HG02943 (cell line): Measurements from ENCODE around the gene ZNF362.
A peak's percentile ranks its signal among the peaks of the same experiment; 100 is the strongest.
"Not testable (repeated sequence)": the region's sequence is repeated elsewhere in the genome, so short reads cannot be mapped to it uniquely, and the experiment has no call there.

ENCODE experiments used
- ATAC-seq: cut with Tn5 transposase; IDR thresholded peaks from one replicate; pipeline ENCODE4 v1.9.1; 2021; ENCODE audit warnings: mild to moderate bottlenecking, low read depth, moderate library complexity; ENCODE audit not compliant: unreplicated experiment

The ZNF362 gene

DNA sequence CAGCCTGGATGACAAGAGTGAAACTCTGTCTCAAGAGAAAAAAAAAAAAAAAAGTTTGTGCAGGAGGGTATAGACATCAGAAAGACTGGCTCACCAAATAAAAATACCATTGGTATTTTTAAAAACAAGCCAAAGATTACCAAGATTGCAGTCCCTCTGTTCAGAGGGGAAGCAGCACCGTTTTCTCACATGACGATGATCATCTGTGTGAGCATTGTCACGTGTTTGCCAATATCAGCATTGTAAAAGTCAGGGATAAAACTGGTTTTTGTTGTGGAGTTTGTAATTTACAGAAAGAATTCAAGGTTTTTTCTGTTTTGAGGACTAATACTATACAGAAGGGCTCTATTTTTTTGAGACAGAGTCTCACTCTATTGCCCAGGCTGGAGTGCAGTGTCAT lies 26.5 kb downstream of the ZNF362 start:
- no peak for ATAC-seq

DNA sequence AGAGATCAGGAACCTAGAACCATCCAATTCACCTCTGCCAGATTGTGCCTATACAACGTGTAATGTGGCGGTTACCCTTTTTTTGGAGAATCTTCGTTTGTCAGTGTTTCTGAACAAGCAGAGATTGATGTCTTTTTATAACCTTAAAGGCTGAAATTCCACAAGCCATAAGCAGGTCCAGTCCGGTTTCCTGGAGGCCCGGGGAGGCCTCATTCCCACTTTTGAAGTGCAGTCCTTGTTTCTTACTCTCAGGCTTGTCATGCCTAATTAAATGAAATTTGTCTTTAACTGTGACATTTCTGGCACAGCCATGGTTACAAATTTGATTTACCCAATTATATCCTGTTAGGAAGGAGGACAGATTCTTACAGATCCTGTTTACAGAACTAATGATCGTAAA lies 27.8 kb downstream of the ZNF362 start:
- no peak for ATAC-seq

DNA sequence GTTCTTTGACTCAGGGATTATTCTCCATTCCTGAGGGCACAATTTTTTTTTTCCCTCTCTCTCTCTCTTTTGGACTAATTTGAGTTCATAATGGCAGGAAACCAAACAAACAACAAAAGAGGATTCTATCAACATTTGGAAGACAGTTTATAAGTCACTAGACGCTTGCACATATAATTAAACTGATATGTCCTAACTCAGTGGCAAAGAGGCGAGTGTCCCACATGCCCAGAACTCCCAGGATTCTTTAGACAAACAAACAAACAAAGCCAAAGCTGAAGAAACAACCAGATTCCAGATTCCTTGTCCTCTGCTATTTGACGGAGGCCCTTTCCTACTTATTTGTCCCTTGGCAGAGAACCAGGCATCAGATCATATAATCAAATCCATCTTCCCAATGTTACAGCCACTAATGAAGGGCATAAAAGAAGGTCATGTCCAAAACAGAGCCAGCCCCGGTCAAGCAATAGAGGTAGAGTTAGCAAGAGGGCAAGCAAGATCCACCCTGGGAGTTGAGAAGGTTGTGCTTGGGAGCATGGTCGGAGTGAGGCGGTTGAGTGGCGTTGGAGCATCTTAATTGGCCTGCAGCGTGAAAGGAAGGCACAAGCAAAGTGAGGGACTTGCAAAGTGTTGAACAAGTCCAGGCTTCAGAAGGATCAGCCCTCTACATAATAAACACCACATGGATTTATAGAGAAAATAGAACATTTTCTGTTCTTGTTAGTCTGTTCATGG lies 30.3 kb downstream of the ZNF362 start:
- no peak for ATAC-seq

DNA sequence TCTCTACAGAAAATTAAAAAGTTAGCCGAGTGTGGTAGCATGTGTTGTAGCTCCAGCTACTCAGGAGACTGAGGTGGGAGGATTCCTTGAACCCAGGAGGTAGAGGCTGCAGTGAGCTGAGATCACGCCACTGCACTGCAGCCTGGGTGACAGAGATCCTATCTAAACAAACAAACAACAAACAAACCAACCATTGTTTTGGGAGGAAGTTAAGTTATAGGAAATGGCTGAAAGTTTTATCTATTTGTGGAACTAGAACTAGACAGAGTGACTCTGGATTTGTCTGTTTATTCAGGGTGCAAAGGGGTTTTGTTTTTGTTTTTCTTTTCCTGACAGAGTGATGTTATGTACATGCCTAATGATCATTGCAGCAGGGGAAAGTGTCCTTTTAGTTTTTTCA lies 31.0 kb downstream of the ZNF362 start:
- ATAC-seq: no peak

DNA sequence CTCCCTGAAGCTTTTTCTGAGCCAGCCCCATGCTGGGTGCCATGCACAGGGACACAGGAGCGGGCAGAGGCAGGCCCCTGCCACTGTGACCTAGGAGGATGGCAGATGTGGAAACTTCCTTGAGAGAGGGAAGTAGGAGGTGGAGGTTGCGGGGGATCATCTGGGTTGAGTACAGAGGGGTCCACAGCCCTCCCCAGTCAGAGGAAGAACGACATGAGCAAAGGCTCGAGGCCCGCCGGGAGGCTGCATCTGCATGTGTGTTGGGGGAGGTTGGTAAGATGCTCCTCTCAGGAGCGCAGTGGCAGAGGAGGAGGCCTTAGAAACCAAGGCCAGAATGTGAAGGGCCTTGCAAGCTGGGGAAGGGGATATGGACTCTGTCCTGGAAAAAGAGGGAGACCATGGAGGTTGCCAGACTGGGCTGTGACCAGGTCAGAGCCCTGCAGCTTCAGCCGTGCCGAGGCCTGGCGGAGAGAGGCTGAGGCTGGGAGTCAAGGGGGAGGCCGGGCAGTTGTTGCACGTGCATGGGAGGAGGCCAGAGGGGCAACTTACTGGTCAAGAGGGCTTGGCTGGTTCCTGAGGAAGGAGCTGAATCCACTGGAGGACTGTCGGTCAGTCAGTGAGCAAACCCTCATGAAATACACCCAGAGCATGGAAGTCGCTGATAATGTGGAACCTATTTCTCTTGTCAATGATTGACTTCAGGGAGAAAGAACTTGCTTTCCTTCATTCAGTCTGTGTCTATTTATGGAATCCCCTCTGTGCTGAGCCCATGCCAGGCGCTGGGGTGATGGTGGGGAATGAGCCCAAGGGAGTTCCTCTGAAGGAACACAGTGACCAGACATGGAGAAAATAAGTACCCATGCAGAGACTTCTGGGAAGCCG lies 32.9 kb downstream of the ZNF362 start:
- ATAC-seq: no peak

DNA sequence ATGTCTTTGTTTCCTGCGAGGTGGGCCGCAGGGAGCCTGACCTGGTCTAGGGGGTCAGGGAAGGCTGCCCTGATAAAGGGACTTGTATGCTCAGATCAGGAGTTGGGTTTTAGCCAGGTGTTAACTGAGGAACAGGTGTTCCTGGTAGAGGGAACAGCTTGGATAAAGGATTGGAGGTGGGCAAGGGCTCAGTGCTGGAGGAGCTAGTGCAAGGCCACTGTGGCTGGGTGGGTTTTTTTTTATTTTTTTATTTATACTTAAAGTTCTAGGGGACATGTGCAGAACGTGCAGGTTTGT lies 33.5 kb downstream of the ZNF362 start:
- no peak for ATAC-seq

DNA sequence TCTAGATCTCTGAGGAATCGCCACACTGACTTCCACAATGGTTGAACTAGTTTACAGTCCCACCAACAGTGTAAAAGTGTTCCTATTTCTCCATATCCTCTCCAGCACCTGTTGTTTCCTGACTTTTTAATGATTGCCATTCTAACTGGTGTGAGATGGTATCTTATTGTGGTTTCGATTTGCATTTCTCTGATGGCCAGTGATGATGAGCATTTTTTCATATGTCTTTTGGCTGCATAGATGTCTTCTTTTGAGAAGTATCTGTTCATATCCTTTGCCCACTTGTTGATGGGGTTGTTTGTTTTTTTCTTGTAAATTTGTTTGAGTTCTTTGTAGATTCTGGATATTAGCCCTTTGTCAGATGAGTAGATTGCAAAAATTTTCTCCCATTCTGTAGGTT lies 34.3 kb downstream of the ZNF362 start:
- ATAC-seq: not testable (repeated sequence)

DNA sequence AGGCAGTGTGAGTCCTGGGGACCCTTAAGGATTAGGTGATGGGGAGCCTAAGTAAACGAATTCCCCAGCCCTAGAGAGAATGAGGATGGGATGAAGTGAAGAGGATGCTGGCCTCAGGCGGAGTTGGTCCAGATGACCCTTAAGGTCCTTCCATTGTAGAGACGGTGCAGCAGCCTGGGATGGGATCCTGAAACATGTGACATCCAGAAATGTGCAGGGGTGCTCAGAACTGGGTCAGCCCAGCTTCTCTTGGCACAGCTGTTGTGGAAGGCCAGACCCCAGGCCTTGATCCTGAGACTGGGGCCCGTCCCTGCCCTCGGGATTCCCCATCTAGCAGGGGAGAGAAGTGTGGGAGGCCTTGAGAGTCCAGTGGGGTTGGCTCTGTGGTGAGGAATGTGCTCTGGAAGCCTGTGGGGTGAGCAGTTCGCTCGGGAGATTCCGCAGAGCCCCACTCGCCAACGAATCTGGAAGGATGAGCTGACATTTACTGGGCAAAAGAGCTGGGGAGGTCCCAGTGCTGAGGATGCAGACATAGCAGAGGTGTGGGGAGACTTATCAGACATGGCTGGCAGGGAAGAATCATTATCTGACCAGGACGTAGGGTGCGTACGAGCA lies 36.5 kb downstream of the ZNF362 start:
- no peak for ATAC-seq

DNA sequence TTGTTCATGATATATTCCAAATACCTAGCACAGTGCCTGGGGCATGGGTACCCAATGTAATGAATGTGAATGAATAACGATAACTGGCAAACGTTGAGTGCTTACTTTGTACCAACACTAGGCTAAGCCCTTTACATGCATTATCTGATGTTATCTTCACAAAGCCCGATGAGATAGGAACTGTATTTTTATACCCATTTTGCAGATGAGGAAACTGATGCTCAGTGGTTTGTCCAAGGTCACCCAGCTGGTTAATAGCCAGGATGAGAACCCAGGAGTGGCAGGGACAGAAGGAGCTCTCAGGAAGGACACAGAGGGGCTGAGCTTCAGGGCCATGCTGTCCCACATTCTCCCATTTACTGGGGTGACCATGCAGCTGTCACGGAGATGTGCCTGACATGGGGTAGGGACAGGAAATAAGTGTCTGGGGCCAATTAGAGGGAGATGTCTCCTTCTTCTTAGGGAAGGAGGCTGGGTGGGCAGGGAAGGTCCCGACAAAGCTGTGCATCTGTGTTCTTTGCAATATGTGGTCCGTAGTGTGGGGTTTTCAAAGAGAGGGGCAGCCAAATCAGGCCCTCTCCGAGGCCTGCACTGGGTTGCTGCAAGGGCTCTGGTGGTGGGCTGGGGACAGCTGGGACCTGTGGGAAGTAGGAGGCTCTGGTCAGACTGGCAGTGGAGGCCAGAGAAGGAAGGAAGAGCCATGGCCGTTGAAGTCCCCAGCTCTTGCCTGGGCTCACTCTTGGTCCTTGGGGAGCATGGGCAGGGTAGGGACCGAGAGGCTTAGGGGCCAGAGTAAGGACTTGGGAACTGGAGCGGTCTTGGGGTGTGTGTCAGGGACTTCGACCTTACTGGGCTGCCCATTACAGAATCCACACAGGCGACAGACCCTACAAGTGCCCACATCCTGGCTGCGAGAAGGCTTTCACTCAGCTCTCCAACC lies 38.0 kb downstream of the ZNF362 start:
- ATAC-seq: no peak

DNA sequence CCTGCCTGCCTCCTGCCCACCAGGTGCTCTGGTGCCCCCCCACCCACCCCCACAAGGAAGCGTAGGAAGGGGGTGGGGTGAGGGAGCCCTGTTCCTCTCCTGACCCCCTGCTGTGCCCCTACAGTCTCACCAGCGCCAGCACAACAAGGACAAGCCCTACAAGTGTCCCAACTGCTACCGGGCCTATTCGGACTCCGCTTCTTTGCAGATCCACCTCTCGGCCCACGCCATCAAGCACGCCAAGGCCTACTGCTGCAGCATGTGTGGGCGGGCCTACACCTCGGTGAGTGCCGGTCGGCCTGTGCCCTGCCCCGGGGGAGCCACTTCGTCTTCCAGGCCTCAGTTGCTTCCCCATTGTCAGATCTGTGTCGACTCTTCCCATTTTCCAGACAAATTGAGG lies 38.7 kb downstream of the ZNF362 start:
- no peak for ATAC-seq

DNA sequence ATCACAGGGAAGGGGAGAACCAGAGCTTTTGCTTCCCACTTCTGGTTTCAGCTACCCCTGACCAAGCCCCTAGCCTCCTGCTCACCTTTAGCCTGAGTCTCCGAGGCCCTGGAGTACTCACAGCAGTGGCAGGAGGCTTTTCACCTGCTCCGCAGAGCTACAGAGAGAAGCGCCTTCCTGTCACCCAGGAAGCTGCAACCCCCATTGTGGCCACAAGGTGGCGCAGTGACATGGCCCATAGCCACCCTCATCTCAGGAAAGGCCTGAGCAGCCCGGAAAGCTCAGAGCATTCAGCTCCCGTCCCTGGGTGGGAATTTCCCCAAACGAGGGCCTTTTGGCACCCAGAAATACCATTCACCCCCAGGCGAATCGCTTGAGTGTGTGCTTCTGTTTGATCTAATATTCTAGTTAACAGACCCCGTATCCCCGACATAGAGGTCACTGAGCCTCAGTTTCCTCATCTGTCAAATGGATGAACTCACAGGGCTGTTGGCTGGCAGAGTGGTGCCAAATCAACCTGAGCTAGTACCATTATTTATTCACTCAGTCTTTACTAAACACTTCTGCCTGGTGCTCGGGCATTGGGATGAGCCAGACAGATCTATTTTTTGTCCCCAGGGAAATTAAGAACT lies 39.3 kb downstream of the ZNF362 start:
- peak; percentile 84 for ATAC-seq

DNA sequence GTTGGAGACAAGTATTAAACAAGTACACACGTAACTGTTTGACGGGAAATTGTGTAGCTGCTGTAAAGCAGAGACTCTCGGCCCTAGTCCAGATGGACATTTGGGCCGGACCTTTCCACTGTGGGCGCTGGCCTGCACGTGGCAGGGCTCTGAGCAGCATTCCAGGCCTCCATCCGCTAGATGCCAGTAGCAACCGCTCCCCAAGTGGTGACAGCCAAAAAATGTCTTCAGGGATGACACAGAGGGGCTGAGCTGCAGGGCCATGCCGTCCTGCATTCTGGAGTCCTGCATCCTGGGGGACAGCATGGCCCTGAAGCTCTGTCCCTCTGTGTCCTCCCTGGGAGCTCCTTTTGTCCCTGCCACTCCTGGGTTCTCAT lies 39.8 kb downstream of the ZNF362 start:
- ATAC-seq: no peak

DNA sequence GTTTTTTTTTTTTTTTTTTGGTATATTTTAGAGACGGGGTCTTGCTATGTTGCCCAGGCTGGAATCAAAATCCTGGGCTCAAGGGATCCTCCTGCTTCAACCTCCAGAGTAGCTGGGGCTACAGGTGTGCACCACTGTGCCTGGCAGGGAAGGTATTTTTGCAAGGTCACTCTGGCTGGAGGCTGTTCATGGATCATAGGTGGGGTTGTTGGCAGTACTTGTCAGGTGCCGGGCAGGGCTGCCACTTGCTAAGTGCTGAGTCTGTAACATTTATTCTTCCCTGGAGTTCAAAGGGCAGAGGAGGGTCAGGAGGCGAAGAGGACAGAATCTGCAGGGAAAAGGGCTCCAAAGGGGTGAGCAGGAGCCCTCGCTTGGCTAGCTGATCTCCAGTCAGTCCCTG lies 40.5 kb downstream of the ZNF362 start:
- ATAC-seq: no peak

DNA sequence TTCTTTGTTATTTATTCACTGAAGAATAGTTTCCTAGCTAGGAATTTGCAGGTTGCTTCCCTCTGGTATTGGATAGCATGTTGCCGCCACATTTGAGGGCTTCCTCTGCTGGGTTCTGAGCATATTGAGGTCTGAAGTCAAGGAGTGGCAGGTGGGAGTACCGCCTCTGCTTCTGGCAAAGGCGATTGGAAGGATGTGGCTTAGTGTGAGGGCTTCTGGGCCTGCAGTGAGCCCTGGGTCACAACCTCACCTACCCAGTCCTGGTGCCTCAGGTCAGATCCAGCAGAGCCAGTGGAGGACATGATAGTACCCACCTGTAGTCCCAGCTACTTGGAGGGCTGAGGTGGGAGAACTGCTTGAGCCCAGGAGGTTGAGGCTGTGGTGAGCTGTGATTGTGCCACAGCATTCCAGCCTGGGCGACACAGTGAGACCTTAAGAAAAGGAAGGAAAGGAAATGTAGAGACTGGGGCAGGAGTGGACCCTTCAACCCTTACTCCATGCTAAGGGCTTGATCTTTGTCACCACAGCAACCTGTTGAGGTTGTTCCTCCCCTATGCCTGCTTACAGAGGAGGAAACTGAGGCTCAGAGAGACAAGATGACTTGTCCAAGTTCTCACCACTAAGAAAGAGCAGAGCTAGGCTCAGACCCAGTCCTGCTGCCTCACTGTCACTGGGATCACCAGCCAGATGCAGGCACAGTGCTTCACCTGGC lies 41.8 kb downstream of the ZNF362 start:
- ATAC-seq: no peak

DNA sequence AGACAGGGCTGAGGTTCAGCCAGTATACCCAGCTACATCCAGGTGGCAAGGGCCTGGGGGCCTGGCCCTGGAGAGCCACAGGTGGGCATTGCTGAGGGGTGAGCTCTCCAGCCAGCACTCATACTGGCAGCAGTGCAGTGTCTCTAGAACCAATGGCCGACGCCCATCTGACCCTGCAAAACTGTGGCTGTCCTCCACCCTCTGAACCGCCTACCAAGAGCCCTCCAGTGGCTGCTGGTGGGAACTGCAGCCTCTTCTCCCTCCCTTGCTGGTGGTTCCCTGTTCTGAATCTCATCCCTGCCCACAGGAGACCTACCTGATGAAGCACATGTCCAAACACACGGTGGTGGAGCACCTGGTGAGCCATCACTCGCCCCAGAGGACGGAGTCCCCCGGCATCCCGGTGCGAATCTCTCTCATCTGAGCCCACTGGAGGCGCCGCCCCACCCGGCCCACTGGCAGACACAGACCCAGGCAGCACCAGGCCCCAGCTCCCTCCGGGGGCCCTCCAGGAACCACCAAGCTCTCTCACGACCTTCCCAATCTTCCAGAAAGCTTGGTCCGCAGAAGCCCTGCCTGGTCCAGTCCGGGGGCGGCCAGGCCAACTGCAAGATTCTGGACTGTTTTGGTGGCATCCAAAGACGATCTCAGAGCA lies 42.5 kb downstream of the ZNF362 start:
- no peak for ATAC-seq

DNA sequence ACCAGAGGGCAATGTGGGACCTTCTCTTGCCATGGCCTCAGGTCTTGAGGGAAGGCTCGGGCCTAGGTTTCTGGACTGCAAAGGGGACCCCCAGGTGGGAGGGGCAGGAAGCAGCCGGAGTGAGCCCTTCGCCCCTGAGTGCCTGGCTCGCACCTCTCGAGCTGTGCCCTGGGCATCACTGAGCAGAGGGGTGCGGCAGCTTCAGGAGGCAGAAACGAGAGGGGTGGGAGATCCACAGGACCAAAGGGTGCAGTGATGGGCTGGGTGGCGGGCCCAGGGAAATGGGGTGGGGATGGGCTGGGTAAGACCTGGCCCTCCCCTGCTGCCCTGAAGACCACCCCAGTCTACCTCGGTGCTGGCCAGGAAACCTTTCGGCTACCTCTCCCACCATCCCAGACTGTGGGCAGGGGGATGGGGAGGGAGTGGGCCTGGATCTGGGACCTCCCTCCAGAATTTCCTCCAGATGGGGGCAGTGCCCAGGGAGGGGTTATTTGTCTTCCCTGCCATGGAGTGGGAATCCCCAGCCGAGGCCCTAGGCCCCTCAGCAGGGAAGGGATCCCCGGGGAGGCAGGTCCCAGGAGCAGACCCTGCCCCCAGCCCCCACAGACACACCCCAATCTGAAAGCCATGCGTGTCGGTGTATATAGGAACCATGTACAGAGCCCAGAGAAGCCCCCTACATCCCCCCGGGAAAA lies 43.3 kb downstream of the ZNF362 start:
- no peak for ATAC-seq

DNA sequence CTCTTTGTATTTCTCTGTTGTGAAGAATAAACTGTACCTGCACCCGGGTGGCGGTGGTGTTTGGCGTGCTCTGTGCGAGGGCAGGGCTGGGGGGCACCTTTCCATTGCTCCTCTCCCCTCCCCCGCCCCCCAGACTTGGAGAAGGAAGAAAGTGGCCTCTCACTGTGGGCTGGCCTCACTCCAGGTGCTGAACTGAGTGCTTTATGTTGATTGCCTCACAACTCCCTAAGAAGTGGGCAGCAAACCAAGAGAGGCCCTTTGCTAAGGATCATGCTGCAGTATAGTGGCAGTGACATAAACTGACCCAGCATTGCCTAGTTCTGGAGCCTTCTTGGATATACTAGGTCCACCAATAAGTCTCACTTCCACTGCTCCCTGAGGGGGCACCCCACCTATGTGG lies 44.4 kb downstream of the ZNF362 start:
- no peak for ATAC-seq

DNA sequence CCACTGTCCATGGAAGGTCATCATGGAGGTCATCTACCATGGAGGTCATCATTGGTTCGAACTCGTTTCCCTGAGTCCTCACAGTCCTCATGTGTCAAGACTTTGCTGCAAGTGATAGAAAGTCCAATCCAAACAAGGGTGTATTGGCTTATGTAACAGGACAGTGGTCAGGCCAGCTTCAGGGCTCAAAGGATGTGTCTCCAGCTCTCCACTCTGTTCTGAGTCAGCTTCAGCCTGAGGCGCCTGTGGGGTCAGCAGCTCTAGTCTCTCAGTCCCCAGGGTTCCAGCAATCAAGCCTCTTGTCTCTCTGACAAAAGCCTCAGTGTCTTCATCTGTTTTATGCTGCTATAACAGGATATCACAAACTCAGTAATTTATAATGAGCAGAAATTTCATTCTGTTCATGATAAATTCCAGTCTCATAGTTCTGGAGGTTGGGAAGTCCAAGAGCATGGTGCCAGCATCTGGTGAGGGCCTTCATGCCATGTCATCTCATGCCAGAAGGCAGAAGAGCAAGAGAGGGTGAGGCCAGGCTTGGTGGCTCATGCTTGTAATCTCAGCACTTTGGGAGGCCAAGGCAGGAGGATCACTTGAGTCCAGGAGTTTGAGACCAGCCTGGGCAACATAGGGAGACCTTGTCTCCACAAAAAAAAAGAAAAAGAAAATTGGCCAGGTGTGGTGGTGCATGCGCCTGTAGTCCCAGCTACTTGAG lies 45.1 kb downstream of the ZNF362 start:
- ATAC-seq: no peak
